Activated B cell treated with CpG ODN at 0.5 μM for 24 hours (primary cell): ENCODE measurements around the gene QRICH1. TPM values are rescaled to one million over a fixed set of nuclear protein-coding genes. Genes with fewer than 3 reads are reported as not detected.

ENCODE experiments used
- ATAC-seq: fragments of 200-7000 bp; cut with Tn5 transposase; one replicate; pipeline ENCODE4 v1.10.0; 2021; ENCODE audit warnings: low read depth, mild to moderate bottlenecking, moderate library complexity
- CTCF ChIA-PET: fragments of 350-600 bp; sonication (Branson Sonifier 250); formaldehyde crosslinking; loops from one replicate; lab custom pipeline; 2021; ENCODE audit warnings: antibody characterized with exemption; lab: Charles Lee
- POLR2A ChIA-PET: fragments of 350-600 bp; sonication (Branson Sonifier 250); formaldehyde crosslinking; loops from one replicate; lab custom pipeline; 2021; ENCODE audit warnings: antibody characterized with exemption; lab: Charles Lee
- DNase-seq: peaks from one replicate; pipeline ENCODE4 v3.0.0; 2022
- H3K27ac Mint-ChIP-seq: one replicate; pipeline ENCODE4 v1.8.0; 2020; ENCODE audit warnings: mixed read lengths
- H3K27me3 Mint-ChIP-seq: one replicate; pipeline ENCODE4 v1.8.0; 2021; ENCODE audit warnings: mixed read lengths
- H3K36me3 Mint-ChIP-seq: one replicate; pipeline ENCODE4 v1.8.0; 2021; ENCODE audit warnings: low read depth, mixed read lengths
- H3K4me1 Mint-ChIP-seq: one replicate; pipeline ENCODE4 v1.8.0; 2021; ENCODE audit warnings: mixed read lengths
- H3K4me3 Mint-ChIP-seq: one replicate; pipeline ENCODE4 v1.8.0; 2020; ENCODE audit warnings: mild to moderate bottlenecking, mixed read lengths
- H3K9me3 Mint-ChIP-seq: one replicate; pipeline ENCODE4 v1.8.0; 2020; ENCODE audit warnings: mixed read lengths
- CTCF ChIP-seq: fragments of 200-600 bp; IDR thresholded peaks from one replicate; pipeline ENCODE4 v1.8.0; 2022; ENCODE audit warnings: antibody characterized with exemption, mild to moderate bottlenecking
- intact Hi-C: fragments of 100-400 bp; cut with micrococcal nuclease; formaldehyde crosslinking; loops from one replicate; pipeline ENCODE4 v1.15.1; 2024
- total RNA-seq: library from RNA; stranded (reverse); gene quantifications from 2 replicates; pipeline ENCODE4 v1.2.3, GENCODE V29; 2022

The QRICH1 gene
- total RNA-seq, 1 donor from 2014 or later: 155 TPM

GRCh38 chr3:49133226-49133951 lies 39.5 kb upstream of the QRICH1 start:
- no peak for ATAC-seq
- no peaks in the 10 kb centered on the region for H3K36me3 Mint-ChIP-seq
- no peak for TF ChIP-seq CTCF
- CTCF ChIA-PET: no interaction called here
- intact Hi-C loops: no loop called here
- no peak for DNase-seq
- H3K27ac Mint-ChIP-seq: no peak overlapping the region
- H3K27me3 Mint-ChIP-seq: peaks cover 19% of the 10 kb centered on the region
- no peaks in the 10 kb centered on the region for H3K9me3 Mint-ChIP-seq
- peak overlapping the region; percentile 44 for H3K4me3 Mint-ChIP-seq
- H3K4me1 Mint-ChIP-seq: peaks cover 2% of the 10 kb centered on the region
- POLR2A ChIA-PET: interaction anchor here (0.6 to 0.8 kb wide), 3 partner anchors 13 to 119 kb away, joined by 3 to 13 read pairs (median 4); partner anchors contain the start of gene USP19

- H3K4me3 Mint-ChIP-seq: peak within 1 kb of the TSS; percentile 44
- H3K36me3 Mint-ChIP-seq: no peaks in the 10 kb centered on the region
- no peak within 1 kb of the TSS for H3K27ac Mint-ChIP-seq
- TF ChIP-seq CTCF: no peak
- intact Hi-C loops: no loop called here
- DNase-seq (no peak), ATAC-seq (peak; percentile 14)
- CTCF ChIA-PET: no interaction called here
- POLR2A ChIA-PET: no interaction called here
- peaks cover 2% of the 10 kb centered on the region for H3K4me1 Mint-ChIP-seq
- peaks cover 17% of the 10 kb centered on the region for H3K27me3 Mint-ChIP-seq
- no peaks in the 10 kb centered on the region for H3K9me3 Mint-ChIP-seq
These were observed 38.8 kb upstream of the QRICH1 start, which contains the start of gene LAMB2 for GRCh38 chr3:49132437-49133225. TSS of gene LAMB2 (minus strand) at chr3:49133050. CDS start at chr3:49132867, 183 bp downstream.

GRCh38 chr3:49132073-49132436 lies 38.2 kb upstream of the QRICH1 start:
- H3K27me3 Mint-ChIP-seq: peaks cover 15% of the 10 kb centered on the region
- no peaks in the 10 kb centered on the region for H3K36me3 Mint-ChIP-seq
- intact Hi-C loops: no loop called here
- no peak for TF ChIP-seq CTCF
- ChIA-PET CTCF (no interaction called here), POLR2A (no interaction called here)
- no peaks in the 10 kb centered on the region for H3K9me3 Mint-ChIP-seq
- DNase-seq: no peak
- no peak for ATAC-seq
- H3K27ac Mint-ChIP-seq: no peak overlapping the region
- no peak overlapping the region for H3K4me3 Mint-ChIP-seq
- H3K4me1 Mint-ChIP-seq: peaks cover 2% of the 10 kb centered on the region

- Mint-ChIP-seq H3K27ac (no peak overlapping the region), H3K36me3 (no peaks in the 10 kb centered on the region), H3K4me1 (peaks cover 2% of the 10 kb centered on the region), H3K27me3 (peaks cover 15% of the 10 kb centered on the region), H3K4me3 (no peak overlapping the region), H3K9me3 (no peaks in the 10 kb centered on the region)
- intact Hi-C loops: no loop called here
- ChIA-PET CTCF (no interaction called here), POLR2A (no interaction called here)
- TF ChIP-seq CTCF: no peak
- DNase-seq: no peak
- ATAC-seq: no peak
These were observed 37.7 kb upstream of the QRICH1 start for GRCh38 chr3:49131576-49131975.

- H3K36me3 Mint-ChIP-seq: no peaks in the 10 kb centered on the region
- intact Hi-C loops: no loop called here
- ChIA-PET POLR2A (no interaction called here), CTCF (no interaction called here)
- no peak overlapping the region for H3K27ac Mint-ChIP-seq
- peaks cover 2% of the 10 kb centered on the region for H3K4me1 Mint-ChIP-seq
- ATAC-seq (no peak), DNase-seq (no peak)
- TF ChIP-seq CTCF: no peak
- no peaks in the 10 kb centered on the region for H3K9me3 Mint-ChIP-seq
- H3K27me3 Mint-ChIP-seq: peaks cover 15% of the 10 kb centered on the region
- H3K4me3 Mint-ChIP-seq: no peak overlapping the region
These were observed 37.2 kb upstream of the QRICH1 start for GRCh38 chr3:49131040-49131439.
